ENCODE data around the gene MOB3A. TPM values are rescaled to one million over a fixed set of nuclear protein-coding genes. Genes with fewer than 3 reads are reported as not detected.

MOB3A gene
- total and polyA plus RNA-seq, 2 of the 8 experiments (the other 6 are each of a cell fraction or from before 2014, with no cell fraction given), result 9.2 to 9.6 TPM

GRCh38 chr19:2114821-2115220 lies 18.7 kb upstream of the MOB3A start:
- no peak overlapping the region for H3K4me2 ChIP-seq (ENCODE audit: insufficient read depth in 1 of 2, low read depth in 2 of 2, low read length in 2 of 2)
- no peaks in the 10 kb centered on the region for H3K23me2 ChIP-seq (ENCODE audit: low read depth, low read length)
- H4K5ac ChIP-seq (ENCODE audit: insufficient read length, low read depth, low read length), result no peak overlapping the region
- no peak for DNase-seq (ENCODE audit: low read depth in 1 of 2, low spot score in 2 of 2)
- H4K20me1 ChIP-seq (replicated peaks in 1 of 2; ENCODE audit: control insufficient read depth in 1 of 2, insufficient read depth in 2 of 2, low read length in 2 of 2), result peaks cover 9 to 23% of the 10 kb centered on the region in 2 experiments
- ChIA-PET POLR2A (ENCODE audit: partially characterized antibody) (no interaction called here), CTCF (ENCODE audit: partially characterized antibody) (no interaction called here)
- no peak overlapping the region for H2AK5ac ChIP-seq (ENCODE audit: low read depth, low read length)
- H3K4me3 ChIP-seq (ENCODE audit: extremely low read depth in 1 of 4, insufficient read depth in 2 of 4, low read depth in 3 of 4, low read length in 4 of 4), result no peak overlapping the region
- no peak overlapping the region for H3K18ac ChIP-seq (ENCODE audit: extremely low read depth, low read length)
- peaks cover 58 to 93% (median 84%) of the 10 kb centered on the region in 4 experiments for H3K36me3 ChIP-seq (ENCODE audit: control insufficient read depth in 2 of 4, insufficient read depth in 4 of 4, low read length in 3 of 4)
- H3K23ac ChIP-seq (ENCODE audit: insufficient read length), result no peak overlapping the region
- H3K79me2 ChIP-seq (ENCODE audit: control insufficient read depth in 1 of 2, insufficient read depth in 2 of 2, low read length in 2 of 2), result no peaks in the 10 kb centered on the region
- no peak for FAIRE-seq
- H2AFZ ChIP-seq (ENCODE audit: low read length), result no peak overlapping the region
- no peak overlapping the region for H3K27ac ChIP-seq (ENCODE audit: low read depth, low read length)
- no peaks in the 10 kb centered on the region for H3K4me1 ChIP-seq (replicated peaks in 1 of 4; ENCODE audit: control insufficient read depth in 3 of 4, insufficient read depth in 4 of 4, low read length in 3 of 4)
- H4K91ac ChIP-seq (replicated peaks; ENCODE audit: insufficient read length, low read length), result no peak overlapping the region
- H3K9ac ChIP-seq (replicated peaks in 1 of 4; ENCODE audit: extremely low read depth in 1 of 4, low read depth in 3 of 4, low read length in 3 of 4), result no peak overlapping the region
- TF ChIP-seq TAF7 (optimal IDR thresholded peaks at IDR 0.05; ENCODE audit: borderline replicate concordance, low read depth, low read length) (no peak), JUND (IDR thresholded peaks at IDR 0.05; ENCODE audit: low read length) (no peak), CBX8 (IDR thresholded peaks at IDR 0.05; ENCODE audit: borderline replicate concordance, low read depth, low read length) (no peak)
- no peak overlapping the region for H3K4ac ChIP-seq (replicated peaks; ENCODE audit: insufficient read length, low read depth, low read length)
- no peak overlapping the region for H2BK120ac ChIP-seq (replicated peaks; ENCODE audit: low read depth, low read length)
- no peak overlapping the region for H3K56ac ChIP-seq (replicated peaks; ENCODE audit: insufficient read length, low read depth, low read length)
- WGBS, 2 experiments (ENCODE audit: extremely low coverage in 1 of 2, insufficient coverage in 1 of 2, insufficient read length in 1 of 2, insufficient replicate concordance in 2 of 2, low coverage in 1 of 2, low lambda C conversion rate in 2 of 2, missing lambda C conversion rate in 1 of 2), result 97% methylated on average over 13 of the region's 21 CpGs; no CpG with 5 or more reads in 1 of the 2 experiments
- no peak overlapping the region for H2BK5ac ChIP-seq (ENCODE audit: low read depth, low read length)
- no peaks in the 10 kb centered on the region for H3K9me3 ChIP-seq (ENCODE audit: insufficient read depth in 2 of 2, low read depth in 1 of 2, low read length in 1 of 2)
- 0 out of 2 replicates have a peak overlapping the region, but pooled peaks have one; percentile 25 for H4K8ac ChIP-seq (ENCODE audit: extremely low read depth, insufficient read depth, low read length)
- no peaks in the 10 kb centered on the region; the same call in none of the 2 replicates for H3K79me1 ChIP-seq (ENCODE audit: low read depth, low read length)
- no peak overlapping the region for H3K14ac ChIP-seq (ENCODE audit: insufficient read length)
- H2BK15ac ChIP-seq (ENCODE audit: low read length), result no peak overlapping the region
- no peak overlapping the region for H2BK12ac ChIP-seq (ENCODE audit: low read depth, low read length)
- H2BK20ac ChIP-seq (ENCODE audit: low read length), result no peak overlapping the region
- H3K27me3 ChIP-seq (replicated peaks in 1 of 4; ENCODE audit: control insufficient read depth in 3 of 4, extremely low read depth in 1 of 4, insufficient read depth in 3 of 4, low read length in 3 of 4), result no peaks in the 10 kb centered on the region

Data from H1 (cell line).